GM12892 (cell line): Measurements from ENCODE around the gene GRM4.

Experiments used
- POLR2A ChIP-seq: IDR thresholded peaks from 2 replicates; pipeline ENCODE4 v1.6.1; 2011; ENCODE audit warnings: low read depth, low read length, control low read depth
- POLR2AphosphoS5 ChIP-seq: IDR thresholded peaks from 2 replicates; pipeline ENCODE4 v1.6.1; 2011; ENCODE audit warnings: low read depth, low read length, control low read depth
- TAF1 ChIP-seq: IDR thresholded peaks from 2 replicates; pipeline ENCODE4 v1.6.1; 2011; ENCODE audit warnings: low read depth, mild to moderate bottlenecking, control low read depth, low read length, borderline replicate concordance

DNA sequence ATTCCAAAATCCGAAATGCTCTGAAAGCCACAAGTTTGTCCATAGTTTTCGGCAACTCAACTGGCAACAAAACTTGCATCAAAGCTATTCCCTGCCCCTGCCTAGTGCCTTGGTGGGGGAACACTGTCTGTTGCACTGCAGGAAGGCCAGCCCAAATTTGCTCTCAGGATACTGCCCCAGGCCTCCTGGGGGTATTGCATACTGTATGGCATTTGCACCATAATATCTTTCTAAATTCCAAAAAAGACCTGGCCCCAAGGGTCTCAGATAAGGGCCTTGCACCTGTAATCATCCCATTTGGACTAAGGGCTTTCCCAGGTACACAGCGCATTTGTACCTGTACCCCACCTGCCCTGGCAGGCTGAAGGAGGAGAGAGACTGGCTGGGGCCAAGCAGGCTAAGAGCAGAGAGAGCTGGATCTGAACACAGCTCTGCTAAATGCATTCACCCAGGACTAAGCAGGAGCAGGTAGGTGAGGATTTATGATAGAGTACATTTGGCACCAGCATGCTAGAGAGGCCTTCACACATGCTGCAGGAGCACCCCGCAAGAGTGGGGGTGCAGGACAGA lies 4.0 kb upstream of the GRM4 start:
- no peak for TF ChIP-seq TAF1
- no peak for TF ChIP-seq POLR2A
- no peak for TF ChIP-seq POLR2AphosphoS5
